Activated CD8-positive, alpha-beta memory T cell treated with anti-CD3 and anti-CD28 coated beads, Interleukin-2, amount 10 ng/mL, durations not matched to agents 7 days and 5 days (primary cell): Measurements from ENCODE around the gene PTPRN2. TPM values are rescaled to one million over a fixed set of nuclear protein-coding genes. Genes with fewer than 3 reads are reported as not detected.

ENCODE experiments used
- ATAC-seq: fragments of 150-1000 bp; cut with Tn5 transposase; one replicate; pipeline ENCODE4 v1.10.0; 2021; ENCODE audit warnings: moderate library complexity
- CTCF ChIA-PET: fragments of 350-600 bp; sonication (Branson Sonifier 250); formaldehyde crosslinking; loops from one replicate; lab custom pipeline; 2021; ENCODE audit warnings: antibody characterized with exemption; lab: Charles Lee
- DNase-seq: peaks from one replicate; pipeline ENCODE4 v3.0.0-alpha.2; 2020
- H3K27ac Mint-ChIP-seq: one replicate; pipeline ENCODE4 v1.8.0; 2021; ENCODE audit warnings: mild to moderate bottlenecking, mixed read lengths
- H3K27me3 Mint-ChIP-seq: one replicate; pipeline ENCODE4 v1.8.0; 2021; ENCODE audit warnings: mixed read lengths
- H3K36me3 Mint-ChIP-seq: one replicate; pipeline ENCODE4 v1.8.0; 2021; ENCODE audit warnings: mild to moderate bottlenecking, mixed read lengths
- H3K4me1 Mint-ChIP-seq: one replicate; pipeline ENCODE4 v1.8.0; 2021; ENCODE audit warnings: mixed read lengths
- H3K4me3 Mint-ChIP-seq: one replicate; pipeline ENCODE4 v1.8.0; 2021; ENCODE audit warnings: mild to moderate bottlenecking, moderate library complexity, mixed read lengths
- H3K9me3 Mint-ChIP-seq: one replicate; pipeline ENCODE4 v1.8.0; 2022; ENCODE audit warnings: low read depth, mixed read lengths
- total RNA-seq, 2 experiments: library from RNA; stranded (reverse); gene quantifications; one replicate each; pipeline ENCODE4 v1.2.3, GENCODE V29; 2021

PTPRN2 gene
- total RNA-seq, 2 experiments from 2014 or later, result 3.2 to 5.7 TPM

GRCh38 chr7:158292948-158293347 lies 294.7 kb downstream of the PTPRN2 start:
- Mint-ChIP-seq H3K4me1 (no peaks in the 10 kb centered on the region), H3K27me3 (no peaks in the 10 kb centered on the region), H3K9me3 (peaks cover 6% of the 10 kb centered on the region), H3K4me3 (no peak overlapping the region), H3K27ac (no peak overlapping the region), H3K36me3 (no peaks in the 10 kb centered on the region)
- ATAC-seq, result no peak
- CTCF ChIA-PET, result no interaction called here
- peak; percentile 29 for DNase-seq

GRCh38 chr7:158291998-158292397 lies 295.6 kb downstream of the PTPRN2 start:
- no peak overlapping the region for H3K27ac Mint-ChIP-seq

GRCh38 chr7:158289761-158290523 lies 297.7 kb downstream of the PTPRN2 start:
- Mint-ChIP-seq H3K36me3 (no peaks in the 10 kb centered on the region), H3K9me3 (peaks cover 5% of the 10 kb centered on the region), H3K4me3 (no peak overlapping the region), H3K27me3 (no peaks in the 10 kb centered on the region), H3K4me1 (no peaks in the 10 kb centered on the region), H3K27ac (no peak overlapping the region)
- DNase-seq, result peak; percentile 16
- ATAC-seq, result no peak
- CTCF ChIA-PET, result no interaction called here

More at GRCh38 chr7:158291998-158292397, 295.6 kb downstream of the PTPRN2 start:
- ATAC-seq (no peak), DNase-seq (no peak)
- Mint-ChIP-seq H3K4me3 (no peak overlapping the region), H3K4me1 (no peaks in the 10 kb centered on the region), H3K27me3 (no peaks in the 10 kb centered on the region), H3K36me3 (no peaks in the 10 kb centered on the region), H3K9me3 (peaks cover 6% of the 10 kb centered on the region)
- CTCF ChIA-PET, result no interaction called here

GRCh38 chr7:158289231-158289630 lies 298.4 kb downstream of the PTPRN2 start:
- no peak for ATAC-seq
- CTCF ChIA-PET, result no interaction called here
- no peaks in the 10 kb centered on the region for H3K4me1 Mint-ChIP-seq

DNA sequence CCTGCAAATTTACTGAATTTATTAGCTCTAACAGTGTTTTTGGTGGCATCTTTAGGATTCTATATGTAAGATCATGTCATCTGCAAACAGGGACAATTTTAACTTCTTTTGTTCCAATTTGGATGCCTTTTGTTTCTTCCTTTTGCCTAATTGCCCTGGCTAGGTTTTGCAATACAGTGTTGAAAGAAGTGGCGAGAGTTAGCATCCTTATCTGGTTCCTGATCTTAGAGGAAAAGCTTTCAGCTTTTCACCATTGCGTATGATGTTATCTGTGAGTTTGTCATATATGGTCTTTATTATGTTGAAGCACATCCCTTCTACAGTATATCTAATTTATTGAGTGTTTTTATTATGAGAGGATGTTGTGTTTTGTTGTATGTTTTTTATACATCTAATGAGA lies 301.4 kb downstream of the PTPRN2 start:
- no peak for ATAC-seq
- DNase-seq, result no peak
- CTCF ChIA-PET, result no interaction called here
- Mint-ChIP-seq H3K4me3 (no peak overlapping the region), H3K9me3 (peaks cover 8% of the 10 kb centered on the region), H3K27me3 (no peaks in the 10 kb centered on the region), H3K4me1 (no peaks in the 10 kb centered on the region), H3K27ac (no peak overlapping the region), H3K36me3 (no peaks in the 10 kb centered on the region)

More at GRCh38 chr7:158289231-158289630, 298.4 kb downstream of the PTPRN2 start:
- H3K9me3 Mint-ChIP-seq, result peaks cover 8% of the 10 kb centered on the region
- no peaks in the 10 kb centered on the region for H3K27me3 Mint-ChIP-seq
- no peak overlapping the region for H3K4me3 Mint-ChIP-seq
- H3K27ac Mint-ChIP-seq, result no peak overlapping the region
- H3K36me3 Mint-ChIP-seq, result no peaks in the 10 kb centered on the region
- no peak for DNase-seq

- H3K27ac Mint-ChIP-seq, result no peak overlapping the region
- CTCF ChIA-PET, result no interaction called here
- peaks cover 8% of the 10 kb centered on the region for H3K9me3 Mint-ChIP-seq
- H3K4me1 Mint-ChIP-seq, result no peaks in the 10 kb centered on the region
- no peak overlapping the region for H3K4me3 Mint-ChIP-seq
- ATAC-seq (no peak), DNase-seq (no peak)
- no peaks in the 10 kb centered on the region for H3K27me3 Mint-ChIP-seq
- H3K36me3 Mint-ChIP-seq, result no peaks in the 10 kb centered on the region
Measured at GRCh38 chr7:158285383-158285770, 302.2 kb downstream of the PTPRN2 start.

DNA sequence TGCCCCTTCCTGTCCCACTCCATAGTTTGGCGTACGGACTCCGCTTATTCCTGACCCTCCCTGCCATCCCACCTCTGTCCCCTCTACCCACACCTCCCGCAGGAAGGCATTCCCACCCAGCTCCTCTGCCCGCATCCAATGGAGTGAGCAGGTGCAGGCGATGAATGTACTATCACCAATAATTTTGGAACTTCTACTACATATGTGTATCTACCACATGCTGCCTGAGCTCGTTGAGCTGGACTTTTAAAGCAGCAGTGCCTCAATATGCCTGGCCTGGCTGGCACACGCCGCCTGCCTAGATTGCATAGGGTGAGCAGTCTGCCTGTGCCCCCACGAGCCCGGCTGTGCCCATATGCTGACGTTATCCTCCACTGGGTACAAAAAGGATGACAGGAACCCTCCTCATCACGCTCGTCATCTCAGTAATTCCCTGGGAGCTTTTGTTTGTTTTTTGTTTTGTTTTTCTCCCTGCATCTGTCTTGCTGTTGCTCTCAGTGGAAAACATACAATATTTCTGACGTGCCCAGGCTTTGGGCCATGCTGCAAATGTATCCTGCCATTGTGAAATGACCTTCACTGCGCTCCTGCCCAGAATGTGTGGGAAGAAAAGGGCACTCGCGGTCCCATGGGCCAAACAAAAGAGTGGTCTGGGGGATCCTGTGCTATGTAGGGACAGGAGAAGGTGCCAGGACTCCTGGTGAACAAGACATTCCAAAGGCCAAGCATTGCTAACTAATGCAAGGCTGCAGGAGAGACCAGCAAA lies 302.8 kb downstream of the PTPRN2 start:
- H3K36me3 Mint-ChIP-seq, result no peaks in the 10 kb centered on the region
- no peak overlapping the region for H3K4me3 Mint-ChIP-seq
- no peak for DNase-seq
- H3K9me3 Mint-ChIP-seq, result peaks cover 8% of the 10 kb centered on the region
- H3K4me1 Mint-ChIP-seq, result no peaks in the 10 kb centered on the region
- ATAC-seq, result no peak
- no peaks in the 10 kb centered on the region for H3K27me3 Mint-ChIP-seq
- H3K27ac Mint-ChIP-seq, result no peak overlapping the region
- CTCF ChIA-PET, result no interaction called here

GRCh38 chr7:158284121-158284520 lies 303.5 kb downstream of the PTPRN2 start:
- Mint-ChIP-seq H3K27me3 (no peaks in the 10 kb centered on the region), H3K4me1 (no peaks in the 10 kb centered on the region), H3K27ac (no peak overlapping the region), H3K36me3 (no peaks in the 10 kb centered on the region), H3K4me3 (no peak overlapping the region), H3K9me3 (peaks cover 5% of the 10 kb centered on the region)
- ATAC-seq, result no peak
- CTCF ChIA-PET, result no interaction called here
- DNase-seq, result peak; percentile 15

- ATAC-seq (no peak), DNase-seq (no peak)
- Mint-ChIP-seq H3K4me3 (no peak overlapping the region), H3K27ac (no peak overlapping the region), H3K27me3 (no peaks in the 10 kb centered on the region), H3K4me1 (no peaks in the 10 kb centered on the region), H3K9me3 (peaks cover 5% of the 10 kb centered on the region), H3K36me3 (no peaks in the 10 kb centered on the region)
- CTCF ChIA-PET, result no interaction called here
Measured at GRCh38 chr7:158283016-158283974, 304.3 kb downstream of the PTPRN2 start.

GRCh38 chr7:158282461-158283001 lies 305.1 kb downstream of the PTPRN2 start:
- no peak for ATAC-seq
- CTCF ChIA-PET, result no interaction called here

DNA sequence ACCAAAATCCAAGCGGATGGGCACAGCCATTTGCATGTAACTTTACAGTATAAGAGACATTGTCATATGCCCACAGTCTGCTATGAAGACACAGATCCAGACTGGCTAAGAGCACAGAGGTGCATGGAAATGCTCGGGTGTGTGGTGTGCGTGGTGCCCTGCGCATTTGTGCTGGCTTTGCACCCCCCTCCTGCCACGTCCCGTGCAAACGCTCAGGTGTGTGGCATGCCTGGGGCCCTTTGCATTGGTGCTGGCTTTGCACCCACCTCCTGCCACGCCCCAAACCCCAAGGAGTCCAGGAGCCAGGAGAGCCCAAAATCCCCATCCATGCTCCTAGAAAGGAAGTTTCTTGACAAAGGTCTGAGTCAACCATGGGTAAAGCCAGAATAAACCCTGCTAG lies 306.2 kb downstream of the PTPRN2 start:
- Mint-ChIP-seq H3K4me3 (no peak overlapping the region), H3K4me1 (no peaks in the 10 kb centered on the region), H3K27me3 (no peaks in the 10 kb centered on the region), H3K9me3 (peaks cover 2% of the 10 kb centered on the region), H3K36me3 (no peaks in the 10 kb centered on the region), H3K27ac (no peak overlapping the region)
- CTCF ChIA-PET, result no interaction called here
- no peak for ATAC-seq
- no peak for DNase-seq

More at GRCh38 chr7:158282461-158283001, 305.1 kb downstream of the PTPRN2 start:
- Mint-ChIP-seq H3K9me3 (peaks cover 5% of the 10 kb centered on the region), H3K4me3 (no peak overlapping the region), H3K36me3 (no peaks in the 10 kb centered on the region), H3K27ac (no peak overlapping the region), H3K4me1 (no peaks in the 10 kb centered on the region), H3K27me3 (no peaks in the 10 kb centered on the region)
- DNase-seq, result no peak

DNA sequence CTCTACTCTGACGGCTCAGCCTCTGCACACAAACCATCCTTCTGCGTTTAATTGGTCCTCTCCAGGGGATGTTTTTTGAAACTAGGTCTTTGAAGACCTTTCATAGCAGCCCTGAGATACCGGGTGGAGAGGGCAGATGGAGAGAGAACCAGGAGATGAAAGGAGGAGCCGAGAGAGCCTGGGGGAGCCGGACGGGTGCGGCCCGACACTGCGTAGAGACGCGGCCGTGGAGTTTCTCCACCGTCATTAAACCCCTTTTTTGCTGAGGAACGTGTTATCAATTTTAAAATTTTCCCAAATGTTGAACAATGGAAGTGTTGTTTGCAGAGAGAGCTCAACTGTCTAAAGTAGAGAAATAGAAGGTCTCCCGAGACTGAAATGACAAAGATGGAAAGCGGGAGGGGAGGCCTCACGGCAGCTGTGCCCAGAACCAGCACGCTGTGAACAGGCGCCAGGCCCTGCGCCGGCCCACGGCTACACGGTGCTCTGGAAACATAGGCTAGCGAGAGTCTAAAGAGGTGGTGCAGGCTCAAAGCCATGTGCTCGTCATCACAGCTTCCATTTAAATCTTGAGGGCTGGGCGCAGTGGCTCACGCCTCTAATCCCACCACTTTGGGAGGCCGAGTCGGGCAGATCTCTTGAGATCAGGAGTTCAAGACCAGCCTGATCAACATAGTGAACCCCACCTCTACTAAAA lies 307.0 kb downstream of the PTPRN2 start:
- no peak for ATAC-seq

More for the DNA sequence above, 307.0 kb downstream of the PTPRN2 start:
- no peak for DNase-seq
- H3K9me3 Mint-ChIP-seq, result peaks cover 2% of the 10 kb centered on the region
- H3K4me3 Mint-ChIP-seq, result no peak overlapping the region
- H3K4me1 Mint-ChIP-seq, result no peaks in the 10 kb centered on the region
- CTCF ChIA-PET, result no interaction called here
- no peak overlapping the region for H3K27ac Mint-ChIP-seq
- no peaks in the 10 kb centered on the region for H3K36me3 Mint-ChIP-seq
- H3K27me3 Mint-ChIP-seq, result no peaks in the 10 kb centered on the region
